Measurements from ENCODE around the gene IFIT3.

The IFIT3 gene

GRCh38 chr10:89363729-89364442 lies 36.1 kb downstream of the IFIT3 start:
- DNase-seq: no peak

- no peak for DNase-seq
Observed at GRCh38 chr10:89364531-89364930, 36.7 kb downstream of the IFIT3 start.

GRCh38 chr10:89367529-89367928 lies 39.7 kb downstream of the IFIT3 start:
- no peak for DNase-seq

- no peak for DNase-seq
Observed at GRCh38 chr10:89368129-89368528, 40.3 kb downstream of the IFIT3 start.

- DNase-seq: no peak
Observed at GRCh38 chr10:89369156-89370105, 41.6 kb downstream of the IFIT3 start.

- DNase-seq: no peak
Observed at GRCh38 chr10:89371079-89371478, 43.3 kb downstream of the IFIT3 start.

GRCh38 chr10:89371987-89372386 lies 44.2 kb downstream of the IFIT3 start:
- DNase-seq: no peak

- no peak for DNase-seq
Observed at GRCh38 chr10:89373916-89374711, 46.3 kb downstream of the IFIT3 start.

GRCh38 chr10:89374713-89375141 lies 46.9 kb downstream of the IFIT3 start:
- DNase-seq: no peak

GRCh38 chr10:89377705-89378637 lies 50.2 kb downstream of the IFIT3 start, which contains the start of gene IFIT1B:
Gene IFIT1B (plus strand): TSS chr10:89378056. CDS start chr10:89378136, 80 bp downstream.
- no peak for DNase-seq

GRCh38 chr10:89379103-89379502 lies 51.3 kb downstream of the IFIT3 start:
- no peak for DNase-seq

- no peak for DNase-seq
Observed at GRCh38 chr10:89382757-89383156, 55.0 kb downstream of the IFIT3 start.

GRCh38 chr10:89384474-89385340 lies 56.9 kb downstream of the IFIT3 start:
- no peak for DNase-seq

- DNase-seq: no peak
Observed at GRCh38 chr10:89388806-89389205, 61.0 kb downstream of the IFIT3 start.

GRCh38 chr10:89389254-89389653 lies 61.5 kb downstream of the IFIT3 start:
- DNase-seq: no peak

Measured in activated CD4-positive, CD25-positive, alpha-beta regulatory T cell treated with anti-CD3 and anti-CD28 coated beads, Interleukin-2, amount 50 U/mL, for 72 hours (primary cell).